Stimulated activated naive CD8-positive, alpha-beta T cell treated with anti-CD3 and anti-CD28 coated beads, Interleukin-15, amount 100 ng/mL, for 72 hours (primary cell): ENCODE measurements around the gene HERC3.

Source experiments
- ATAC-seq: fragments of 150-1000 bp; cut with Tn5 transposase; 2 replicates; pipeline ENCODE4 v1.10.0; 2021; ENCODE audit warnings: mild to moderate bottlenecking, moderate library complexity
- DNase-seq, 2 donors: peaks; one replicate each; pipeline ENCODE4 v3.0.0; 2021 to 2022
- H3K27ac Mint-ChIP-seq, 2 donors: one replicate each; pipeline ENCODE4 v1.8.0; 2022; ENCODE audit warnings: mild to moderate bottlenecking in 2 of 2, mixed read lengths in 2 of 2, moderate library complexity in 2 of 2
- H3K27me3 Mint-ChIP-seq: one replicate; pipeline ENCODE4 v1.8.0; 2022; ENCODE audit warnings: mixed read lengths
- H3K4me1 Mint-ChIP-seq: one replicate; pipeline ENCODE4 v1.8.0; 2022; ENCODE audit warnings: mild to moderate bottlenecking, mixed read lengths
- H3K4me3 Mint-ChIP-seq, 2 donors: one replicate each; pipeline ENCODE4 v1.8.0; 2022; ENCODE audit warnings: mild to moderate bottlenecking in 2 of 2, mixed read lengths in 2 of 2, moderate library complexity in 1 of 2
- H3K9me3 Mint-ChIP-seq, 2 donors: one replicate each; pipeline ENCODE4 v1.8.0; 2022; ENCODE audit warnings: mixed read lengths in 2 of 2

HERC3 gene

GRCh38 chr4:88713782-88714181 is 121.5 kb downstream of the HERC3 start:
- Mint-ChIP-seq H3K27ac (peak overlapping the region in 1 of 2 donors; percentile 85), H3K9me3 (peaks cover 19 to 29% of the 10 kb centered on the region in 2 donors), H3K27me3 (no peaks in the 10 kb centered on the region), H3K4me3 (no peak overlapping the region), H3K4me1 (no peaks in the 10 kb centered on the region)
- DNase-seq = no peak
- ATAC-seq = no peak

GRCh38 chr4:88718098-88718497 is 125.8 kb downstream of the HERC3 start:
- Mint-ChIP-seq H3K4me3 (no peak overlapping the region), H3K27ac (no peak overlapping the region), H3K27me3 (no peaks in the 10 kb centered on the region), H3K4me1 (no peaks in the 10 kb centered on the region), H3K9me3 (peaks cover 15 to 23% of the 10 kb centered on the region in 2 donors)
- no peak for DNase-seq
- no peak for ATAC-seq

- no peak for ATAC-seq
- Mint-ChIP-seq H3K4me1 (no peaks in the 10 kb centered on the region), H3K27me3 (no peaks in the 10 kb centered on the region), H3K27ac (peak overlapping the region in 1 of 2 donors; percentile 60), H3K4me3 (no peak overlapping the region), H3K9me3 (peaks cover 15 to 23% of the 10 kb centered on the region in 2 donors)
- no peak for DNase-seq
Measured at GRCh38 chr4:88719381-88719780, 127.1 kb downstream of the HERC3 start.

GRCh38 chr4:88720451-88721428 is 128.5 kb downstream of the HERC3 start:
- ATAC-seq (no peak), DNase-seq (no peak)
- H3K9me3 Mint-ChIP-seq = peaks cover 15 to 23% of the 10 kb centered on the region in 2 donors
- H3K4me3 Mint-ChIP-seq = no peak overlapping the region
- peak overlapping the region in 1 of 2 donors; percentile 9 for H3K27ac Mint-ChIP-seq
- H3K27me3 Mint-ChIP-seq = no peaks in the 10 kb centered on the region
- H3K4me1 Mint-ChIP-seq = no peaks in the 10 kb centered on the region

- DNase-seq (no peak), ATAC-seq (no peak)
- Mint-ChIP-seq H3K9me3 (peaks cover 6 to 10% of the 10 kb centered on the region in 2 donors), H3K27me3 (no peaks in the 10 kb centered on the region), H3K27ac (no peak overlapping the region), H3K4me1 (no peaks in the 10 kb centered on the region), H3K4me3 (no peak overlapping the region)
Measured at GRCh38 chr4:88722276-88722780, 130.0 kb downstream of the HERC3 start.

- Mint-ChIP-seq H3K27me3 (no peaks in the 10 kb centered on the region), H3K9me3 (peaks cover under 1 to 5% of the 10 kb centered on the region in 2 donors), H3K27ac (no peak overlapping the region), H3K4me1 (no peaks in the 10 kb centered on the region), H3K4me3 (no peak overlapping the region)
- no peak for DNase-seq
- no peak for ATAC-seq
Measured at GRCh38 chr4:88722828-88723227, 130.5 kb downstream of the HERC3 start.

GRCh38 chr4:88724406-88724805 is 132.1 kb downstream of the HERC3 start:
- DNase-seq (no peak), ATAC-seq (no peak)
- H3K4me1 Mint-ChIP-seq = no peaks in the 10 kb centered on the region
- H3K27ac Mint-ChIP-seq = no peak overlapping the region
- no peaks in the 10 kb centered on the region for H3K27me3 Mint-ChIP-seq
- no peak overlapping the region for H3K4me3 Mint-ChIP-seq
- no peaks in the 10 kb centered on the region for H3K9me3 Mint-ChIP-seq

- no peak overlapping the region for H3K27ac Mint-ChIP-seq
Measured at GRCh38 chr4:88725143-88725542, 132.9 kb downstream of the HERC3 start.

GRCh38 chr4:88725986-88726385 is 133.7 kb downstream of the HERC3 start:
- Mint-ChIP-seq H3K27ac (no peak overlapping the region), H3K4me1 (no peaks in the 10 kb centered on the region), H3K4me3 (no peak overlapping the region), H3K27me3 (no peaks in the 10 kb centered on the region), H3K9me3 (no peaks in the 10 kb centered on the region)
- ATAC-seq = no peak
- no peak for DNase-seq

More at GRCh38 chr4:88725143-88725542, 132.9 kb downstream of the HERC3 start:
- DNase-seq (no peak), ATAC-seq (no peak)
- Mint-ChIP-seq H3K9me3 (no peaks in the 10 kb centered on the region), H3K27me3 (no peaks in the 10 kb centered on the region), H3K4me1 (no peaks in the 10 kb centered on the region), H3K4me3 (no peak overlapping the region)

- Mint-ChIP-seq H3K4me3 (no peak overlapping the region), H3K4me1 (no peaks in the 10 kb centered on the region), H3K9me3 (no peaks in the 10 kb centered on the region), H3K27me3 (no peaks in the 10 kb centered on the region), H3K27ac (no peak overlapping the region)
- ATAC-seq (no peak), DNase-seq (no peak)
Measured at GRCh38 chr4:88728146-88728545, 135.9 kb downstream of the HERC3 start.

GRCh38 chr4:88729146-88729760 is 137.0 kb downstream of the HERC3 start:
- no peak for ATAC-seq
- Mint-ChIP-seq H3K4me1 (no peaks in the 10 kb centered on the region), H3K27me3 (no peaks in the 10 kb centered on the region), H3K9me3 (no peaks in the 10 kb centered on the region), H3K27ac (no peak overlapping the region), H3K4me3 (no peak overlapping the region)
- no peak for DNase-seq

GRCh38 chr4:88730811-88731210 is 138.5 kb downstream of the HERC3 start:
- Mint-ChIP-seq H3K9me3 (no peaks in the 10 kb centered on the region), H3K4me1 (no peaks in the 10 kb centered on the region), H3K27ac (peak overlapping the region in 1 of 2 donors; percentile 39), H3K4me3 (no peak overlapping the region), H3K27me3 (no peaks in the 10 kb centered on the region)
- no peak for ATAC-seq
- no peak for DNase-seq

- ATAC-seq = no peak
- H3K27ac Mint-ChIP-seq = peak overlapping the region in 1 of 2 donors; percentile 19
Measured at GRCh38 chr4:88731381-88731780, 139.1 kb downstream of the HERC3 start.

GRCh38 chr4:88732714-88733368 is 140.6 kb downstream of the HERC3 start:
- DNase-seq = no peak
- Mint-ChIP-seq H3K27me3 (no peaks in the 10 kb centered on the region), H3K9me3 (no peaks in the 10 kb centered on the region), H3K4me3 (no peak overlapping the region), H3K27ac (no peak overlapping the region), H3K4me1 (peaks cover 15% of the 10 kb centered on the region)
- ATAC-seq = no peak

More at GRCh38 chr4:88731381-88731780, 139.1 kb downstream of the HERC3 start:
- no peaks in the 10 kb centered on the region for H3K9me3 Mint-ChIP-seq
- no peaks in the 10 kb centered on the region for H3K27me3 Mint-ChIP-seq
- H3K4me3 Mint-ChIP-seq = no peak overlapping the region
- no peak for DNase-seq
- peaks cover under 1% of the 10 kb centered on the region for H3K4me1 Mint-ChIP-seq

GRCh38 chr4:88734403-88734949 is 142.2 kb downstream of the HERC3 start:
- Mint-ChIP-seq H3K9me3 (no peaks in the 10 kb centered on the region), H3K4me3 (no peak overlapping the region), H3K4me1 (peaks cover 21% of the 10 kb centered on the region), H3K27me3 (no peaks in the 10 kb centered on the region), H3K27ac (no peak overlapping the region)
- DNase-seq (no peak), ATAC-seq (no peak)
